Measurements from ENCODE around the gene ZNF598.

ZNF598 gene

DNA sequence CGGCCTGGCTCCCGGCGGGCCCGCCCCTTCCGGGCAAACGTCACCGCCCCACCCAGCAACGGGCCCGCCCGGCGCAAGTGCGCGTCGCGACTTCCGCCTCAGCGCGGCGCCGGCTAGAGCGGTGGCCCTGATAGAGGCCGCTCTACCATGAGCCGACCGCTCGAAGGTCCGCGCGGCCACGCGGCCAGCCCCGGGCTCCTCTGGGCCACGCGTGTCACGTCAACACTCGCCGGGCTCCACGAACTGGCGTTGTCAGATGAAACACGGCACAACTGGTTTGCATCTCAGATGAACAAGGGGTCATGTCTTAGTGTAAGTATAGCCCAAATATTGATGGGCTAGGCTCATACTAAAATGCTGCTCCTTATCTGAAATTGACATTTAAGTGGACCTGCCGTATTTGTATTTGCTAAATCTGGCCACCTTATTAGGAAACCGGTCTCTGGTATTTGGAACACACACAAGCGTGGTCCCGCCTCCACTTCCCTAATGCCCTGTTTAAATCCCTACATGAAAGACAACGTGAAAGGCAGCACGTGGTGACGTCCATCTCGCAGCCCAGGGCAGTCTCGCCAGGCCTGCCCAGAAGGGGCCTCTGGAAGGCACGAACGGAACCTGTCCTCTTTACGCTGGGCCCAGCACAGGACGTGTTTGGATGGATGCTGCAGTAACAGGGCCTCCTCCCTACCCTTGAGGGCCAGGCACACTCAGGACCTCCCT lies at the start of gene ZNF598:
Gene ZNF598 (minus strand): TSS at position 31 of the 720 bp plus-strand sequence.
- FAIRE-seq = no peak

DNA sequence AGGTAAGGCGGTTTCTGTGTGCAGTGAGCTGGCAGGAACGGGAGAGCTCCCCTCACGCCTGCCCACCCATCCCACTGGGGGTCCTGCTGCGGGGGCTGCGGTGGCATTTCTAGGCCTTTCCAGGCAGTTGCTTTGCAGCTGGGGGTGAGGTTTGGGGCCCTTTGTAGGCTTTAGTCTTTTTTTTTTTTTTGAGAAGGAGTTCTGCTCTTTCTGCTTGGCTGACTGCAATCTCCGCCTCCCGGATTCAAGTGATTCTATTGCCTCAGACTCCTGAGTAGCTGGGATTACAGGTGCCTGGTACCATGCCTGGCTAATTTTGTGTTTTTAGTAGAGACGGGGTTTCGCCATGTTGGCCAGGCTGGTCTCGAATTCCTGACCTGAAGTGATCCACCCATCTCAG lies 49.3 kb upstream of the ZNF598 start:
- FAIRE-seq = no peak

DNA sequence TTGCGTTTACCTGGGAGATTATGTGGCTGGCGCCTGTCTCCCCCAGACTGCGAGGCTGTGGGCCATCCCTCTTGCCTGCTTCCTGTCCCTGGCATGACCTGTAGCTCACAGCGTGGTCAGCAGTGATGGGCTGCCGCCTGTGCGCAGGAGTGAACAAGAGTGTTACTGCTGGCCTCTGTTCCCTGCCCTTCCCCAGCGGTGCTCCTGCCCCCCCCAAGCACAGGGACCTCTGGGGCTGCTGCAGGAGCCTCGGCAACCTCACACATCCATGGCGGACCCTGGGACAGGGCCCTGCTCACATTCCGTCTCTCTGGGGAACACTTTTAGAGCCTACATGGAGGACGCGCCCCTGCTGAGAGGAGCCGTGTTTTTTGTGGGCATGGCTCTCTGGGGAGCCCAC lies 48.8 kb upstream of the ZNF598 start:
- no peak for FAIRE-seq

- FAIRE-seq = no peak
Measured at GRCh38 chr16:2057438-2057837, 47.8 kb upstream of the ZNF598 start.

GRCh38 chr16:2056681-2057407 lies 47.2 kb upstream of the ZNF598 start:
- FAIRE-seq = no peak

DNA sequence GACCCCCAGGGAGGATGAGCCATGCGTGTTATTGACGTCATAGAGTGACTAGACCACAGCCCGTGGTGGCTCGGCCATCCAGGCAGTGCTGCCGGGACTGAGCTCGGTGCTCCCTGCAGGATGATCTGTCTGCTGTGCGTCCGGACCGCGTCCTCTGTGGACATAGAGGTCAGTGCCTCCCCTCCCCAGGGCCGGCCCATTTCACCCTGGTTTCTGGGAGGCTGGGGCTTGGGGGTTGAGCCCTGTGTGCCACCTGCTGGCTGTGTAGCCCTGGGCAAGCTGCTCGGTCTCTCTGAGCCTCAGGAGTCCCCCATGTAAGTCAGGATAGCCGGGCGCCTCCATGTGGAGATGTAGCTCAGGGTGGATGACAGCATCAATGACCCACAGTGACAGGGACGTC lies 46.5 kb upstream of the ZNF598 start:
- no peak for FAIRE-seq

- no peak for FAIRE-seq
Measured at GRCh38 chr16:2054543-2055245, 45.1 kb upstream of the ZNF598 start.

DNA sequence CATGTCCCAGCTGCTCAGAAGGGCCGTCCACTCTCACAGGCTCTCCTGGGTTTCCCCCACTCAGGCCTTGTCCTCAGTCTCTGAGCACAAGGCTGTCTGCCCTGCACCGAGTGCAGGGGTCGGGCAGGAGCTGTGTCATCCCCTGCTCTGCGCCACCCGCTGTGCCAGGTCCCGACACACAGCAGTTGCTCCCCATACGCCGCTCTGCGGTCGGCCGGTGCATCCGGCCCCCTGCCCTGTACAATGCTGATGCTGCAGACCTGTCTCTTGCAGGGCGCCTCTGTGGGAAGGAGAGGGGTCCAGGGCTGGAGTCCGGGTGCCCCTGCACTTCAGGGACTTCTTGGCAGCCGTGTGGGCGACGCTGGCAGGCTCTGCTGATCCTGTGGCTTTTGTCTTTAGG lies 44.3 kb upstream of the ZNF598 start:
- FAIRE-seq = no peak

DNA sequence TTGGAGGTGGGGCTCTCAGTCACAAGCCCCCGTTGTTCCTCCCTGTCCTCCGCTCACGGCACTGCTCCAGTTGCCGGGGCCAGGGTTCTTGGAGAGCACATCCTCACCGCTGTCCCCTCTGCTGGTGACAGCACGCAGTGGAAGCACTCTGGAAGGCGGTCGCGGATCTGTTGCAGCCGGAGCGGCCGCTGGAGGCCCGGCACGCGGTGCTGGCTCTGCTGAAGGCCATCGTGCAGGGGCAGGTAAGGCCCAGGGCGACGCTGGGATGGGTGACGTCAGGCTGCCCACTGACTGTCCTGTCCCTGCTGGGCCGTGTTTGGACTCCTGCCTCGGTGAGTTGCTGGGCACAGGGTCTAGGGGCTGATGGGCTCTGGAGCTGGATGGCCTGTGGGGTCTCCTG lies 43.6 kb upstream of the ZNF598 start:
- no peak for FAIRE-seq

DNA sequence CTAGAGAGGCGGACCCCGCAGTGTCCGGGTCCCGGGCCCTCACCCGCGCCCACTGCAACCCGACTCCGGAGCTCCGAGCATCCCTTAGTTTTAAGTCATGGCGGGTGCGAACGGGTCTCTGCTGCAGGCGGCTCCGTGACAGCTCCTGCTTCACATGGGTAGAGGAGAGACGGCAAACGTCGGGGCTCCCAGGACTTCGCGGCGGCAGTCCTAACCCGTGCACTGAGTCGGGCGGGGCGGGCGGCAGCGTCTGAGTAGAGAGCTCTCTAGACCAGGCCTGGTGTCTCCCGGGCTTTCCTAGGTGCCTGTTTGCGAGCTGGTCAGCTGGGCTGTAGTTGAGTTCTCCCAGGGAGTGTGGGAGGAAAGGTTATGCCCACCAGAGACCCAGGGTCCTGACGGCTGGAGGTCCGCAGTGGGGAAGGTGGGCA lies 38.5 kb upstream of the ZNF598 start:
- FAIRE-seq = no peak

DNA sequence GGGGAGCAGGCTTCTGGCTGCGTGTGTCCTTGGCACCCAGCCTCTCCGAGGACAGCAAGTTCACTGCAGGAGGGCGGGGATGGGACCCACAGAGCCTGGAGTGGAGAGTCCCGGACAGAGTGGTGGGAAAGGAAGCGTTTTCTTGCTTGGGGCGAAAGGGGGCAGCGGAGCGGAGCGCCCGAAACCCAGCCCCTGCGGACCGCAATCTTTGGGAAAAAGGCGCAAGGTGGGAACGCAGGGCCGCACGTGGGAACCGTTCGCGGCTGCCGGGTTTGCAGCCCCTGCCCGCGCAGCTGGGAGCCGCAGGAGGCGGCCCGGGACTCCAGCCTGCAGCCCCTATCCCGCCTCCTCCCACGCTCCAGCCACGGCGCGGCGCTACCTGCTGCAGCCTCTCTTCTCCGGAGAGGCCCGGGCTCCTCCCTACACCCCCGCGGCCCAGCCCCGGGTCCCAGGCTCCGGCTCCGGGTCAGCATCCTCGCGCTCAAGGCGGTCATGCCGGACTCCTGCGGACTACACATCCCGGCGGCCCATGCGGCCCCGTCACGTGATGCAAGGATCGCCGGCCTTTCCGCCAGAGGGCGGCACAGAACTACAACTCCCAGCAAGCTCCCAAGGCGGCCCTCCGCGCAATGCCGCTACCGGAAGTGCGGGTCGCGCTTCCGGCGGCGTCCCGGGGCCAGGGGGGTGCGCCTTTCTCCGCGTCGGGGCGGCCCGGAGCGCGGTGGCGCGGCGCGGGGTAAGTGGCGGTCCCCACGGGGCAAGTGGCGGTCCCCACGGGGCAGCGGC lies 37.9 kb upstream of the ZNF598 start, which contains the start of the genes NTHL1 and TSC2:
Gene NTHL1 (minus strand): TSS at position 505 of the 786 bp plus-strand sequence. CDS start 11 bp downstream, at position 494.
Gene TSC2 (plus strand): TSS at position 656 of the 786 bp plus-strand sequence. CDS start 631 bp downstream, outside the sequence.
- no peak for FAIRE-seq

GRCh38 chr16:2046893-2047329 lies 37.3 kb upstream of the ZNF598 start:
- no peak for FAIRE-seq

DNA sequence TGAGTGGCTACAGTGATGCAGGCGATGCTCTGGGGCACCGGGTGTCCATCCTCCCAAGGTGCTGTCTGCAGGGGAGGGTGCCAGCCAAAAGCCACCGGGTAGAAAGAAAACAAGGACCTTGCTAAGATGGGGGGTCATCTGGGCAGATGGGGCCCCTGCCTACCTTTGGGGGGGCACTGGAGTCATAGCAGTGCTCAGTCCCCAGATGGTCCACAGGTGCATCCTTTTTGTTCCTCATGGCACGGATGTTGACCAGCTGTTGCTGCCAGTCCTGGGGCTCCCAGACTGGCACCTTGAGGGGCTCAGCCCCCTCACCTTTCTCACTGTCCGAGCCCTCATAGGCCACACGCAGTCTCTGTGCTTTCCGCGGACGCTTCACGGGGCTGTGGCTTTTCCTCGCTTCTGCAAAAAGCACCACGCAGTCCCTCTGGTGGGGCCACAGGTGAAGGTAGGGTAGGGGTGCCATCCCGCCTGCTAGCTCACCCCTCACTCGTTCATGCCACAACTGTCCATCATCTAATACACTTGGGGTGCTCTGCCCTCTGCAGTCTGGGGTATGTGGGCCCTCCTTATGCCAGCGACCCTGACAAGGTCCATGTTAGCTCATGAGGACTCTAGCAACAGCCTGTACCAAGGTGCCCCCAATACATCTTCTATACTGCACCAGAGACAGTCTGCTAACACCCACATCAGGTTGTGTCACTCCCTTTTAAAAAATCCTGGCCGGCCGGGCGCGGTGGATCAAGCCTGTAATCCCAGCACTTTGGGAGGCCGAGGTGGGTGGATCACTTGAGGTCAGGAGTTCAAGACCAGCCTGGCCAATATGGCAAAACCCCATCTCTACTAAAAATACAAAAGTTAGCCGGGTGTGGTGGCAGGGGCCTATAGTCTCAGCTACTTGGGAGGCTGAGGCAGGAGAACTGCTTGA lies 36.6 kb upstream of the ZNF598 start:
- FAIRE-seq = no peak

GRCh38 chr16:2044541-2044940 lies 34.9 kb upstream of the ZNF598 start:
- no peak for FAIRE-seq

- no peak for FAIRE-seq
Measured at GRCh38 chr16:2043667-2044451, 34.2 kb upstream of the ZNF598 start.

GRCh38 chr16:2042986-2043666 lies 33.5 kb upstream of the ZNF598 start:
- no peak for FAIRE-seq

- no peak for FAIRE-seq
Measured at GRCh38 chr16:2042171-2042985, 32.8 kb upstream of the ZNF598 start.

DNA sequence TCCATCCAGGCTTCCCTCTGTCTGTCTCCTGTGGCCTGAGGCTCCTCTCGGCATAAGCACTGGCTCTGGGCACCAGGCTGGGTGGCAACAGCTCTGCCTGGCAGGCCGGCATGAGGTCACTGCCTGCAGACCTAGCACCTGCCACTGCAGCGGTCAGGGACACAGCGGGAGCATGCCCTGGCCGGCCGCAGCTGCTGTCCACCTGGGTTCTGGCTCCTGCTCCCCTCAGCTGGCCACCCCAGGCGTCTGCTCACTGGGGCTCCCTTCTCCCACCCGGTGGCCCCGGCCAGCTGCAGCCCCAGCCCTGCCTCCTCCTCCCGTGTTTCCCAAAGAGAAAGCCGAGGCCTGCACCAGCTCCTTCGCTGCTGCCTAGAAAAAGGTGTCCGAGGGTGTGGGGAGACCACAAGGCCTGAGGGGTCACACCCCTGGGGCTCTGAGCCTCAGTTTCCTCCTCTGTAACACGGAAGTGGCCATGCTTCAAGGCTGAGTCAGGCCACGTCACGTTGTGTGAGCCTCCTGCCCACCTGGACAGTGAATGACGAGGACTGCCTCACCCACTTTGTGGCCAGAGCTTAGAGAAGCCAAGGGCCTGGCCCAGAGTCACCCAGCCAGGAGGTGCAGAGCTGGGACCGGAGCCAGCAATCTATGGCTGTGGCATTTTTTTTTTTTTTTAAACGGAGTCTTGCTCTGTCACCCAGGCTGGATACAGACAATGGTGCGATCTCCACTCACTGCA lies 31.3 kb upstream of the ZNF598 start:
- no peak for FAIRE-seq

Data from A204.1 (cell line).